ENCODE results near the gene PEX14. TPM values are rescaled to one million over a fixed set of nuclear protein-coding genes. Genes with fewer than 3 reads are reported as not detected.
A peak's percentile ranks its signal among the peaks of the same experiment; 100 is the strongest.

Gene PEX14
- total RNA-seq, 1 experiment from 2014 or later: 27.3 TPM

- no peak for TF ChIP-seq USF1 (CRISPR knock-in tag; IDR thresholded peaks at IDR 0.05)
- TF ChIP-seq IRF1 (CRISPR knock-in tag; IDR thresholded peaks at IDR 0.05): no peak
- no peak for TF ChIP-seq NFATC4 (CRISPR knock-in tag; IDR thresholded peaks at IDR 0.05)
- no peak for TF ChIP-seq ZNF671 (CRISPR knock-in tag; IDR thresholded peaks at IDR 0.05)
- TF ChIP-seq, protein P1, sequence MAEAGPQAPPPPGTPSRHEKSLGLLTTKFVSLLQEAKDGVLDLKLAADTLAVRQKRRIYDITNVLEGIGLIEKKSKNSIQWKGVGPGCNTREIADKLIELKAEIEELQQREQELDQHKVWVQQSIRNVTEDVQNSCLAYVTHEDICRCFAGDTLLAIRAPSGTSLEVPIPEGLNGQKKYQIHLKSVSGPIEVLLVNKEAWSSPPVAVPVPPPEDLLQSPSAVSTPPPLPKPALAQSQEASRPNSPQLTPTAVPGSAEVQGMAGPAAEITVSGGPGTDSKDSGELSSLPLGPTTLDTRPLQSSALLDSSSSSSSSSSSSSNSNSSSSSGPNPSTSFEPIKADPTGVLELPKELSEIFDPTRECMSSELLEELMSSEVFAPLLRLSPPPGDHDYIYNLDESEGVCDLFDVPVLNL (CRISPR knock-in tag; IDR thresholded peaks at IDR 0.05; ENCODE audit: borderline replicate concordance, low read depth): no peak
- TF ChIP-seq TEAD4 (CRISPR knock-in tag; IDR thresholded peaks at IDR 0.05): no peak
Measured at GRCh38 chr1:10470043-10470442, 4.7 kb upstream of the PEX14 start (continued).

- H3K27ac Mint-ChIP-seq: peak overlapping the region; percentile 98
- DNase-seq (ENCODE audit: low spot score) (peak; percentile 25), ATAC-seq (no peak)
- TF ChIP-seq KAT7 (CRISPR knock-in tag; IDR thresholded peaks at IDR 0.05; ENCODE audit: borderline replicate concordance) (0 out of 2 replicates have a peak, but pooled peaks have one; percentile 26), MXD4 (CRISPR knock-in tag; IDR thresholded peaks at IDR 0.05; ENCODE audit: borderline replicate concordance) (no peak)
- no peaks in the 10 kb centered on the region for H3K27me3 Mint-ChIP-seq (ENCODE audit: low read depth)
- H3K9me3 Mint-ChIP-seq: no peaks in the 10 kb centered on the region
- CTCF ChIA-PET: interaction anchor here (0.7 to 1.4 kb wide), 2 partner anchors 10 to 42 kb away, joined by 3 to 6 read pairs; partner anchors contain the start of gene CENPS
- H3K4me1 Mint-ChIP-seq: peaks cover 23% of the 10 kb centered on the region
- peak overlapping the region; percentile 99 for H3K4me3 Mint-ChIP-seq
- POLR2A ChIA-PET: no interaction called here
- peaks cover 31% of the 10 kb centered on the region for H3K36me3 Mint-ChIP-seq
Measured at GRCh38 chr1:10471411-10472219, 3.1 kb upstream of the PEX14 start.

DNA sequence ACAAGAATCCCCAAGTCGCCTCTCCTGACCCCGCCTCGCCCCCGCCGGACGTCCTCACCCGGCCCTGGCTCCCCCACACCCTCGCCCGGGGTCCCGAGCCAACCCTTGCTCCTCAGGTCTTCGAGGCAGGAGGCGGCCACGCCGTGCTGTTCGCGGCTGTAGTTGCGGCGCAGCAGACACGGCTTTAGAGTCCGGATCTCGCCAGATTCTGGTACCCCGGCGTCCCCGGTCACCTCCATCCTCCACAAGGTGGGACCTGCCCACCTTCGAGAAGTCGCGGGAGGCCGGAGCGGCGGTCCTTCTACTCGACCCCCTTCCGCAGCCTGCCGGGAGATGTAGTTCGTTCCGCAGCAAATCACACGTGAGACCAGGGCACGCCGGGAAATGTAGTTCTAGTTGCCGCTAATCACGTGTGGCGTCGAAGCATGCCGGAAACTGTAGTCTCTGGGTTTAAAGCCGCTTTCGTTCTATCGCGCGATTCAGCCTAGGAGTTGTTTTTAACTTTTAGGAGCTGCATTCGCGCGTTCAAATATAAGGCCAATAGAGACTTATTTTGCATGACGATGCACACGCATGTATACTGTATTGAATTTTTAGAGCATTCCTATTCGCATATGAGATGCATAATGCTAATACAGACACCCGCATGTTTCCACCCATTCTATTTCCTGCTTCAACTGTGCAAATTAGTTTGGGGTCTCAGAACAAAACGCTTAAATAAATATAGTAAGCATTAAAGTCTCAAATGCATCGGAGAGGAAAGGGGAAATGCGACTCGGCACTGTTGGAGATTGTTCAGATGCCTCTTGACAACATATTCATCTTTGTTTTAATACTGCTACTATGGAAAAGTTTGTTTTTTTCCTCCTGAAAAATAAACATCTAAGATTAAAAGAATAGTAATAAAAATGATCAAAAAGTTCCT is 2.3 kb upstream of the PEX14 start, which contains the start of gene DFFA:
TSS of gene DFFA (minus strand) at position 310 of the 925 bp plus-strand sequence. CDS start at position 239, 71 bp downstream.
- Mint-ChIP-seq H3K36me3 (peaks cover 25% of the 10 kb centered on the region), H3K9me3 (no peaks in the 10 kb centered on the region), H3K27ac (peak within 1 kb of the TSS; percentile 98), H3K4me3 (peak within 1 kb of the TSS; percentile 99), H3K27me3 (ENCODE audit: low read depth) (no peaks in the 10 kb centered on the region), H3K4me1 (peaks cover 24% of the 10 kb centered on the region)
- ChIA-PET POLR2A (no interaction called here), CTCF (no interaction called here)
- DNase-seq (ENCODE audit: low spot score) (peak; percentile 98), ATAC-seq (peak; percentile 86)
- no peak for TF ChIP-seq NR3C1 (CRISPR knock-in tag; conservative IDR thresholded peaks at IDR 0.05; ENCODE audit: low read depth)
- peak; percentile 72; the same call in 1 of the 2 replicates for TF ChIP-seq ETV6 (CRISPR knock-in tag; IDR thresholded peaks at IDR 0.05)
- TF ChIP-seq, protein P2, sequence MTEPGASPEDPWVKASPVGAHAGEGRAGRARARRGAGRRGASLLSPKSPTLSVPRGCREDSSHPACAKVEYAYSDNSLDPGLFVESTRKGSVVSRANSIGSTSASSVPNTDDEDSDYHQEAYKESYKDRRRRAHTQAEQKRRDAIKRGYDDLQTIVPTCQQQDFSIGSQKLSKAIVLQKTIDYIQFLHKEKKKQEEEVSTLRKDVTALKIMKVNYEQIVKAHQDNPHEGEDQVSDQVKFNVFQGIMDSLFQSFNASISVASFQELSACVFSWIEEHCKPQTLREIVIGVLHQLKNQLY (CRISPR knock-in tag; IDR thresholded peaks at IDR 0.05): no peak
- TF ChIP-seq GRHL2 (CRISPR knock-in tag; IDR thresholded peaks at IDR 0.05; ENCODE audit: insufficient replicate concordance, severe bottlenecking): no peak
- TF ChIP-seq MAX (CRISPR knock-in tag; IDR thresholded peaks at IDR 0.05): peak; percentile 92
- TF ChIP-seq E2F5 (CRISPR knock-in tag; IDR thresholded peaks at IDR 0.05): peak; percentile 77; the same call in 1 of the 2 replicates
- TF ChIP-seq ZNF263 (CRISPR knock-in tag; IDR thresholded peaks at IDR 0.05; ENCODE audit: low read depth): no peak
- TF ChIP-seq GABPB1 (CRISPR knock-in tag; IDR thresholded peaks at IDR 0.05): no peak
- TF ChIP-seq SMAD3 (CRISPR knock-in tag; IDR thresholded peaks at IDR 0.05; ENCODE audit: borderline replicate concordance): peak; percentile 60; the same call in 1 of the 2 replicates
- TF ChIP-seq ZNF416 (CRISPR knock-in tag; IDR thresholded peaks at IDR 0.05): no peak
- TF ChIP-seq CREB1 (CRISPR knock-in tag; IDR thresholded peaks at IDR 0.05): no peak
- no peak for TF ChIP-seq OVOL2 (CRISPR knock-in tag; IDR thresholded peaks at IDR 0.05; ENCODE audit: borderline replicate concordance)
- TF ChIP-seq SOX15 (CRISPR knock-in tag; IDR thresholded peaks at IDR 0.05): no peak
- TF ChIP-seq AR (CRISPR knock-in tag; IDR thresholded peaks at IDR 0.05): no peak
- peak; percentile 85; the same call in 1 of the 2 replicates for TF ChIP-seq CREM (CRISPR knock-in tag; IDR thresholded peaks at IDR 0.05)
- TF ChIP-seq ZNF396 (CRISPR knock-in tag; IDR thresholded peaks at IDR 0.05; ENCODE audit: borderline replicate concordance): no peak

Measured in WTC11 (cell line).